Mononuclear cell (primary cell): ENCODE measurements around the gene VPS4B. TPM values are rescaled to one million over a fixed set of nuclear protein-coding genes. Genes with fewer than 3 reads are reported as not detected.

Experiments
- total RNA-seq: library from RNA; depleted of rRNA; stranded (reverse); fragments of >200 nt; gene quantifications from one replicate; pipeline ENCODE4 v1.2.3, GENCODE V29; 2012

VPS4B gene
- total RNA-seq, 1 donor, result 40.8 TPM

Other genes starting within 250 kb of the VPS4B start
- 78.2 TPM for gene BCL2, start 102.7 kb downstream of the VPS4B start, total RNA-seq
- gene KDSR, start 55.3 kb downstream of the VPS4B start, total RNA-seq, result 16.9 TPM
- not detected for gene SERPINB5, start 54.5 kb upstream of the VPS4B start, total RNA-seq
- not detected for gene SERPINB12, start 119.9 kb upstream of the VPS4B start, total RNA-seq
- gene SERPINB13, start 164.9 kb upstream of the VPS4B start, total RNA-seq, result not detected
- not detected for gene SERPINB4, start 221.8 kb upstream of the VPS4B start, total RNA-seq
- gene SERPINB3, start 239.4 kb upstream of the VPS4B start, total RNA-seq, result not detected